Uterus (tissue), 2 donors: ENCODE measurements around the gene CCDC174.

ENCODE experiments used
- CTCF ChIP-seq, 4 experiments: fragments of 200-600 bp in 2 of 4; fragments of 450-650 bp in 2 of 4; sonication (generic) in 2 of 4; IDR thresholded peaks; one replicate each; pipeline ENCODE4 v1.5.1; 2016 to 2019; ENCODE audit warnings: antibody characterized with exemption in 4 of 4, mild to moderate bottlenecking in 2 of 4, moderate library complexity in 1 of 4
- POLR2A ChIP-seq, 2 donors: fragments of 450-650 bp; IDR thresholded peaks; one replicate each; pipeline ENCODE4 v1.6.1; 2016; ENCODE audit warnings: antibody characterized with exemption in 2 of 2, mild to moderate bottlenecking in 1 of 2, moderate library complexity in 1 of 2

DNA sequence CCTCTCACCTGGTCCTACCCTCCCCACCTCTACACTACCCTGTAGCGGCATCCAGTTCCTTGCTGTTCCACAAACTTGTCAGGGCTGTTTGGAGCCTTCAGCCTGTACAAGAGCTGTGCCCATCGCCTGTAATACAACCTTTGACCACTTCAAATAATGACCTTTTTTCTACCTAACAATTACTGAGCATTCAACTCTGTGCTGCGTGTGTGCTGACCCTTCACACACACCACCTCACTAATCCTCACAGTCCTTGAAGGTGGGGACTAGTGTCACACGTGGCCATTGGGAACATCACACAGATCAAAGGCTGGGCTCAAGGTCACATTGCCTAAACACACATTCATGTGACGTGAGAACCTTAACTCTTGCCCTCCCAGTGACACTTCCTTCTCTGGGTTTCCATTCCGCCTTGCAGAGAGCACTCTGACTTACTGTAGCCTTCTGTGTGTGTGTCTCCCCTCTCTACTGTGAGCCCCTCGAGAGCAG is 26.5 kb downstream of the CCDC174 start:
- TF ChIP-seq CTCF (IDR thresholded peaks at IDR 0.05): no peak
- TF ChIP-seq POLR2A (IDR thresholded peaks at IDR 0.05): no peak
